Astrocyte of the cerebellum (primary cell): ENCODE results near the gene UBE4A.

ENCODE experiments used
- DNase-seq: peaks from one replicate; pipeline ENCODE4 v3.0.0-alpha.2; 2011; ENCODE audit warnings: low read depth
- H3K4me3 ChIP-seq: 2 replicates; pipeline ENCODE4 v1.5.1; 2011; ENCODE audit warnings: mild to moderate bottlenecking, low read depth, low read length, moderate library complexity
- CTCF ChIP-seq: IDR thresholded peaks from 2 replicates; pipeline ENCODE4 v1.5.1; 2012; ENCODE audit warnings: low read length, low read depth, moderate library complexity, mild to moderate bottlenecking; ENCODE audit errors: missing control alignments
- in situ Hi-C: cut with HindIII; loops from 2 replicates; pipeline ENCODE4 v1.10.0; 2017; ENCODE audit warnings: low sequenced_read_pairs

UBE4A gene

GRCh38 chr11:118322721-118323120, 36.7 kb upstream of the UBE4A start:
- H3K4me3 ChIP-seq = no peak overlapping the region
- in situ Hi-C loops = no loop called here
- TF ChIP-seq CTCF = no peak
- no peak for DNase-seq

- no peak overlapping the region for H3K4me3 ChIP-seq
- TF ChIP-seq CTCF = no peak
- in situ Hi-C loops = no loop called here
- no peak for DNase-seq
These were observed 34.1 kb upstream of the UBE4A start for GRCh38 chr11:118325283-118325682.

GRCh38 chr11:118328745-118329144, 30.7 kb upstream of the UBE4A start:
- in situ Hi-C loops = no loop called here
- TF ChIP-seq CTCF = no peak
- DNase-seq = no peak
- no peak overlapping the region for H3K4me3 ChIP-seq

- no peak for DNase-seq
- TF ChIP-seq CTCF = no peak
- H3K4me3 ChIP-seq = no peak overlapping the region
- in situ Hi-C loops = no loop called here
These were observed 24.7 kb upstream of the UBE4A start for GRCh38 chr11:118334745-118335144.

GRCh38 chr11:118338637-118339061, 20.8 kb upstream of the UBE4A start:
- no peak overlapping the region for H3K4me3 ChIP-seq
- no peak for DNase-seq
- in situ Hi-C loops = no loop called here
- no peak for TF ChIP-seq CTCF

GRCh38 chr11:118339281-118339961, 20.0 kb upstream of the UBE4A start:
- no peak for TF ChIP-seq CTCF
- H3K4me3 ChIP-seq = no peak overlapping the region
- in situ Hi-C loops = no loop called here
- no peak for DNase-seq
